Fibroblast of lung (primary cell): Measurements from ENCODE around the gene HECTD2.

Experiments used
- EZH2 ChIP-seq: IDR thresholded peaks from 2 replicates; pipeline ENCODE4 v1.5.1; 2012; ENCODE audit warnings: low read length, control low read depth, mild to moderate bottlenecking; ENCODE audit errors: missing control alignments
- TF ChIP-seq, protein P1 (sequence below), 2 donors: IDR thresholded peaks in 1 of 2; conservative IDR thresholded peaks in 1 of 2; 1 replicate in 1 of 2; 2 replicates in 1 of 2; pipeline ENCODE4 v1.5.1; 2011 to 2012; ENCODE audit warnings: low read length in 2 of 2, control low read depth in 1 of 2, inconsistent platforms in 1 of 2, low read depth in 1 of 2, mild to moderate bottlenecking in 1 of 2

DNA sequence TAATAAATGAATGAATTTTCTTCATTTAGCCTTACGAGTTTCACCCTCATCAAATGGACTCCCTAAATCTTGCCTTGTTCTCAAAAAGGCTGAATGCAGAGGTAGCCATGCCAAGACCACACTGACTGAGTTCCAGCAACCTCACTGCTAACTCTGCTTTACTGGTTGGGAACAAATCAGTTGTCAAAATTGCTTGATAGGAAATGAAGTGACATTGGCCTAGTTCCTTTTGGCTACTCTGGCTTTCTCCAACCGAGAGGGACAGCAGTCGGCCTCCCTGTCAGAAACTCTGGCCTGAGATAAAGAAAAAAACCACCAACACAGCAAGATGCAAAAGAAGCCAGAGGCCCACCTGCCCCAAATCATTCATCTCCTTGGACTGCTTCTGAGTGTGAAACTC, 135.7 kb downstream of the HECTD2 start:
- TF ChIP-seq, protein P1, sequence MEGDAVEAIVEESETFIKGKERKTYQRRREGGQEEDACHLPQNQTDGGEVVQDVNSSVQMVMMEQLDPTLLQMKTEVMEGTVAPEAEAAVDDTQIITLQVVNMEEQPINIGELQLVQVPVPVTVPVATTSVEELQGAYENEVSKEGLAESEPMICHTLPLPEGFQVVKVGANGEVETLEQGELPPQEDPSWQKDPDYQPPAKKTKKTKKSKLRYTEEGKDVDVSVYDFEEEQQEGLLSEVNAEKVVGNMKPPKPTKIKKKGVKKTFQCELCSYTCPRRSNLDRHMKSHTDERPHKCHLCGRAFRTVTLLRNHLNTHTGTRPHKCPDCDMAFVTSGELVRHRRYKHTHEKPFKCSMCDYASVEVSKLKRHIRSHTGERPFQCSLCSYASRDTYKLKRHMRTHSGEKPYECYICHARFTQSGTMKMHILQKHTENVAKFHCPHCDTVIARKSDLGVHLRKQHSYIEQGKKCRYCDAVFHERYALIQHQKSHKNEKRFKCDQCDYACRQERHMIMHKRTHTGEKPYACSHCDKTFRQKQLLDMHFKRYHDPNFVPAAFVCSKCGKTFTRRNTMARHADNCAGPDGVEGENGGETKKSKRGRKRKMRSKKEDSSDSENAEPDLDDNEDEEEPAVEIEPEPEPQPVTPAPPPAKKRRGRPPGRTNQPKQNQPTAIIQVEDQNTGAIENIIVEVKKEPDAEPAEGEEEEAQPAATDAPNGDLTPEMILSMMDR (conservative IDR thresholded peaks at IDR 0.05 in 1 of 2, IDR thresholded peaks at IDR 0.05 in 1 of 2; ENCODE audit: low read depth in 1 of 2, low read length in 2 of 2), result no peak
- TF ChIP-seq EZH2, result no peak
